Endometrial microvascular endothelial cells (primary cell): ENCODE measurements around the gene GMDS. TPM values are rescaled to one million over a fixed set of nuclear protein-coding genes. Genes with fewer than 3 reads are reported as not detected.

Experiments used
- in situ Hi-C: cut with HindIII; loops from 2 replicates; pipeline ENCODE4 v1.10.0; 2017; ENCODE audit warnings: low sequenced_read_pairs, low pct_unique_long_range_greater_than_20kb; ENCODE audit errors: inconsistent ontology term
- total RNA-seq: library from RNA; depleted of rRNA; stranded (reverse); fragments of >200 nt; gene quantifications from one replicate; pipeline ENCODE4 v1.2.3, GENCODE V29; 2015; ENCODE audit errors: inconsistent ontology term

The GMDS gene
- total RNA-seq, 1 donor from 2014 or later: 7.4 TPM

GRCh38 chr6:1906609-1907008 is 338.8 kb downstream of the GMDS start:
- in situ Hi-C loops: loop anchor here (25.0 kb wide), 1 partner anchor 206 kb away; no protein-coding TSS in a partner anchor

DNA sequence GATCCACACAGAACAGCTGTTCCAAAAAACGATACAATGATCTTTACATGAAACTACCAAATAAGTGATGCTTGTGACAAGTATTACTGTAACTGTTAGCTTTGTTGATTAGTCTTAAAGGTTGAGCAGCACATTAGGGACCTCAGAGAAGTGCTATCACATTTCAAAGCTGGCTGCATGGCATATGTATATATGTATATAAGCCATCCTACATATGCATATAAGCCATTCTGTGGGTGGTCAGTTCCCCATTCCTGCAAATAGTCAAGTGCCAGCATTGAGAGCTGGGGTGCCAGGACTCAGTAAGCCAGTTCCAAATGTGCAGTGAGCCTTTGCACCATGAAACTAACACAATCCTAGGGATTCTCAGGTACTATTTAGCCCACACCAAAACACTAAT is 339.4 kb downstream of the GMDS start:
- in situ Hi-C loops: loop anchor here (25.0 kb wide), 1 partner anchor 206 kb away; no protein-coding TSS in a partner anchor

- in situ Hi-C loops: loop anchor here (5.0 to 25.0 kb wide), 2 partner anchors 207 to 278 kb away; no protein-coding TSS in a partner anchor
Measured at GRCh38 chr6:1904898-1905297, 340.5 kb downstream of the GMDS start.

DNA sequence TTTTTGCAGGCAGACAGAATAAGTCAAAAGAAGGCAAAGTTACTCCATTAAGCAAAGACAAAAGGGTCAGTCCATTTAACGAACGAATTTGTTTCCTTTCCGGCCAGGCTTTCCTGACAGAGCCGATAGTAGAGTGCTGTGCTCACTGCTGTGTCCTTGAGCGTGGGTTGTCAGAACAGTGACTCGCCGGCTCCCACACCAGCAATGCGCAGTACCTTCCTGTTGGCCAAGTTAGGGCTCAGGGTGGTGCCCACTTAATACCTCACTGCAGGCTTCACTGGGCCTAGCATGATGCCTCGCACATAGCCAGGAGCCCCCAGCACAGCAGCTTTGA is 341.0 kb downstream of the GMDS start:
- in situ Hi-C loops: loop anchor here (5.0 to 25.0 kb wide), 2 partner anchors 208 to 277 kb away; no protein-coding TSS in a partner anchor

- in situ Hi-C loops: loop anchor here (5.0 to 25.0 kb wide), 2 partner anchors 208 to 277 kb away; no protein-coding TSS in a partner anchor
Measured at GRCh38 chr6:1903780-1904465, 341.5 kb downstream of the GMDS start.

GRCh38 chr6:1901556-1901955 is 343.8 kb downstream of the GMDS start:
- in situ Hi-C loops: loop anchor here (5.0 to 25.0 kb wide), 2 partner anchors 211 to 274 kb away; no protein-coding TSS in a partner anchor

DNA sequence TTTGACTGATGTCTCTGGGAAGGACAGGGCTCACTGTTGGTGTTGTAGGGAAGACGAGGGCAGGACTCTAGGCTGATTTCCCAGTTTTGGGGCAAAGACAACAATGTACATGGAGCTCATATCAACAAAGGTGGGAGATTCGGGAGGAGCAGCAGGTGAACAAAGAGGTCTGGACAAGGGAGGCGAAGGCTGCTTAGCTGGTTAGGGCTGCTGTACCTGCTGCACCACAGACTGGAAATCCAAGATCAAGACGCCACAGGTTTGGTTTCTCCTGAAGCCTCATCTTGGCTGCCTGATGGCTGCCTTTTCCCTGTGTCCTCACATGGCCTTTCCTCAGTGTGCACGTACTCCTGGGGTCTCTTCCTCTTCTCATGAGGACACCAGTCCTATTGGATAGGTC is 348.5 kb downstream of the GMDS start:
- in situ Hi-C loops: no loop called here

GRCh38 chr6:1895721-1896120 is 349.7 kb downstream of the GMDS start:
- in situ Hi-C loops: no loop called here

GRCh38 chr6:1894954-1895353 is 350.5 kb downstream of the GMDS start:
- in situ Hi-C loops: no loop called here

DNA sequence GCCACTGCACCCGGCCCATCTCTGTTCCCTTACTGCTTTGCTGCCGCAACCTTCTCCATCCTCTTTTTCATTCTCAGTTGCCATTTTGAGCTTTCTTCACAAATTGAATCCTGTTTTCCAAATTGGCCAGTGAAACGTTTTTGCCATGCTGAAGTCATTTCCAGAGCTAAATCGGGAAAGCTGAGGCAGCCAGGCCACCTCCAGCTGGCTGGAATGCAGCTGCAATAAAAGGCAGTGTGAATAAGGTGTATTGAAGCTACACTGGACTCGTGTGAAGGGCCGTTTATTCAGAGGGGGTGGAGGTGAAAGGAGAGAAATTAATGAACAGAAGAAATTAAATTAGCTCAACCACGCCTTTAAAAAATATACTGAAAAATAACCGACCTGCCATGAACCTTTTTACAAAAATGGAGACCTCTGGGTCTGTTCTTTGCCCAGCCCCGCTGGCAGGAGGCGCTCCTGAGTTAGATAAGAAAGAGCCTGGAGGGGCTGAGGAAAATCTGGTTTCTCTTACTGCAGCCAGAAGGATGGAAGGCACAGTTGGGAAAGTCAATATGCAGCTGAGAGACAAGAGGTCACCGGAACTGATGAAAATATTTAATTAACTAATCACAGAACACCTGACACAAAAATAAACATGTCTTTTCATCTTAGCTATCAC is 351.8 kb downstream of the GMDS start:
- in situ Hi-C loops: no loop called here

GRCh38 chr6:1892716-1893115 is 352.7 kb downstream of the GMDS start:
- in situ Hi-C loops: no loop called here

DNA sequence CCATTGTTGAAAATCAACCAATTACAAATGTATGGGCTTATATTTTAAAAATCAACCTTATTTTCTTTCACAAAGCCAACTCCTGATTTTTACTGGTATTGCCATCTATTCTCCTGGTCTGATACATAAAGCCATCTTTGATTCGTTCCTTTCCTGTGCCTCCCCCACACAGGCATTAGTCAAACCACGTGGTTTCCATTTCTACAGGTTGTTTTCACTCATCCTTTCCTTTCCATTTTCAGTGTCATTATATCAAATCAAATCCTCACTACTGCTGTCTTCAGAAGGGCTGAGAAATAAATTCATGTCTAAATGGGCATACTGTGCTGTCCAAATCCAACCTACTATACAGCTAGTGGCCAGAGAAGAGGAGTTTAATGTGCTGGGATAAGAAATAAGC is 354.4 kb downstream of the GMDS start:
- in situ Hi-C loops: no loop called here

- in situ Hi-C loops: no loop called here
Measured at GRCh38 chr6:1890071-1890470, 355.3 kb downstream of the GMDS start.

- in situ Hi-C loops: no loop called here
Measured at GRCh38 chr6:1885576-1886011, 359.8 kb downstream of the GMDS start.

- in situ Hi-C loops: no loop called here
Measured at GRCh38 chr6:1884313-1884712, 361.1 kb downstream of the GMDS start.

GRCh38 chr6:1878330-1878729 is 367.1 kb downstream of the GMDS start:
- in situ Hi-C loops: no loop called here

- in situ Hi-C loops: no loop called here
Measured at GRCh38 chr6:1873781-1874180, 371.6 kb downstream of the GMDS start.

- in situ Hi-C loops: no loop called here
Measured at GRCh38 chr6:1872649-1873131, 372.7 kb downstream of the GMDS start.

DNA sequence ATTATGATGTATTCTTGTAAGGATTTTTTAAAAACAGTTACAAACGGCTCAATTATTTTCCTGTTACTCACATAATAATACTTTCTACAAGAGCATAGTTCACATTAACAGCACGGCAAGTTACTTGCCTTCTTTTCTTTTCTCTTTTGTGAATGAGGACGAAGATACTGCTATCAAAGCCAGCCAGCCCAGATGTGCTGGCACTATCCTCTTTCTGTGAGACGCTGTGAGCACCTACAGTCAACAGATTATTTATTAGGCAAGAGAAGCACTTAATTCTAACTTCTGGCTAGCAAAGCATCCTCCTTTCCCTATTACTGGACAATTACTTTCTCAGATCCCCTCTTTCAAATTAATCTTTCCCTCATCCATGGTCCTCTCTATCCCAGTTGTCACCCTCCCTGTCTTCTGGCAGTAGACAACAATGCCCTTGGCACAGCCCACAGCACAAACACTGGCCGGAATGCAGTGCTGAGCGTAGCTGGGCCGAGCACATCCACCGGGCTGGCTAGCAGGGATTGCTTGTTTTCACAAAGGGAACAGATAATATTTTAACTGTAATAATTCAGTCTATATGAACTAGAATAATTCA is 373.6 kb downstream of the GMDS start:
- in situ Hi-C loops: no loop called here

- in situ Hi-C loops: no loop called here
Measured at GRCh38 chr6:1870932-1871331, 374.5 kb downstream of the GMDS start.
